CD4-positive, alpha-beta T cell treated with Interleukin-6 at 100 ng/mL for 8 hours (primary cell): ENCODE results near the gene MFSD12.
A peak's percentile ranks its signal among the peaks of the same experiment; 100 is the strongest.
"Not testable (repeated sequence)": the region's sequence is repeated elsewhere in the genome, so short reads cannot be mapped to it uniquely, and the experiment has no call there.

ENCODE experiments used
- DNase-seq: peaks from one replicate; pipeline ENCODE4 v3.0.0-alpha.2; 2020; ENCODE audit warnings: mixed read lengths, low spot score

Gene MFSD12

DNA sequence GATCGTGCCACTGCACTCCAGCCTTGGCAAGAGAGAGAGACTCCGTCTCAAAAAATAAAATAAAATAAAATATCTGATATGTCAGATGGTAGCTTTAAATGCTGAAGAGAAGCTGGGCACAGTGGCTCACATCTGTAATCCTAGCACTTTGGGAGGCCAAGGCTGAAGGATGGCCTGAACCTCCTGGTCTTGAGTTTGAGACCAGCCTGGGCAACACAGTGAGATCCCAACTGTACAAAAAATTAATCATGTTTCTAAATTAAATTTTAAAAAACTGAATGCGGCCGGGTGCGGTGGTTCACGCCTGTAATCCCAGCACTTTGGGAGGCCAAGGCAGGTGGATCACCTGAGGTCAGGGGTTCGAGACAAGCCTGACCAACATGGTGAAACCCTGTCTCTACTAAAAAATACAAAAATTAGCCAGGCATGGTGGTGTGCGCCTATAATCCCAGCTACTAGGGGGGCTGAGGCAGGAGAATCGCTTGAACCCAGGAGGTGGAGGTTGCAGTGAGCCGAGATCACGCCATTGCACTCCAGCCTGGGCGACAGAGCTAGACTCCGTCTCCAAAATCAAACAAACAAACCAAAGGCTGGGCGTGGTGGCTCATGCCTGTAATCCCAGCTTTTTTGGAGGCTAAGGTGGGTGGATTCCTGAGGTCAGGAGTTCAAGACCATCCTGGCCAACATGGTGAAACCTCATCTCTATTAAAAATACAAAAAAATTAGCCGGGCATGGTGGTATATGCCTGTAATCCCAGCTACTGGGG, 26.8 kb upstream of the MFSD12 start:
- not testable (repeated sequence) for DNase-seq

DNA sequence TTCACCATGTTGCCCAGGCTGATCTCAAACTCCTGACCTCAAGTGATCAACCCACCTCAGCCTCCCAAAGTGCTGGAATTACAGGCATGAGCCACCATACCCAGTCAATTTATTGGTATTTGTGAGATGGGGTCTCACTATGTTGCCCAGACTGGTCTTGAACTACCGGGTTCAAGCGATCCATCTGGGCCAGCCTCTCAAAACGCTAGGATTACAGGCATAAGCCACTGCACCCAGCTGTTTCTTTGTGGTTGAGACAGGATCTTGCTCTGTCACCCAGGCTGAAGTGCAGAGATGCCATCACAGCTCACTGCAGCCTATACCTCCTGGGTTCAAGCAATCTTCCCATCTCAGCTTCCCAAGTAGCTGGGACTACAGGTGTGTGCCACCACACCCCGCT, 24.4 kb upstream of the MFSD12 start:
- not testable (repeated sequence) for DNase-seq

DNA sequence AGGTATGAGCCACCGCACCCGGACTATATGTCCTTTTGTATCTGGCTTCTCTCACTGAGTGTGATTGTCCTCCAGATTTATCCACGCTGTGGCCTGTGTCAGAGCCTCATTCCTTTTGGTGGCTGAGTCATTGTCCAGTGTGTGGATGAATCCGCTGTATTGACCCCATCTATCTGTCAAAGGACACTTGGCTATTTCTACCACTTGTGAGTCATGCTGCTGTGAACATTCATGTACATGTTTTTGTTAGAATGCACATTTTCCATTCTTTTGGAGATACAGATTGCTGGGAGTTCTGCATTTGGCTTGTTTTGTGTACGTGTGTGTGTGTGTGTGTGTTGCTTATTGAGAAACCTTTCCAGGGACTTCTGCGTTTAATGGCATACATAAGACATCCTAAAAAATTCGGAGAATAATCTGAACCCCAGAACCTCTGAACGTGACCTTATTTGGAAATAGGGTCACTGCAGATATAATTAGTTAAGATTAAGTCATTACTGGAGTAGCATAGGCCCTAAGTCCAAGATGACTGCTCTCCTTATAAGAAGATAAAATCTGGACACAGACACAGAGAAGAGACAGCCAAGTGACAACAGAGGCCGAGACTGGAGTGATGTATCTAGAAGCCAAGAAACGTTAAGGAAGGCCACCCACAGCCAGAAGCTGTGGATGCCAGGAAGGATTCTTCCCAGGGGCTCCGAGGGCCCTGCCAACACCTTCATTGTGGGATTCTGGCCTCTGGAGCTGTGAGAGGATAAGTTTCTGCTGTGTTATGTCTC, 23.0 kb upstream of the MFSD12 start:
- no peak for DNase-seq

DNA sequence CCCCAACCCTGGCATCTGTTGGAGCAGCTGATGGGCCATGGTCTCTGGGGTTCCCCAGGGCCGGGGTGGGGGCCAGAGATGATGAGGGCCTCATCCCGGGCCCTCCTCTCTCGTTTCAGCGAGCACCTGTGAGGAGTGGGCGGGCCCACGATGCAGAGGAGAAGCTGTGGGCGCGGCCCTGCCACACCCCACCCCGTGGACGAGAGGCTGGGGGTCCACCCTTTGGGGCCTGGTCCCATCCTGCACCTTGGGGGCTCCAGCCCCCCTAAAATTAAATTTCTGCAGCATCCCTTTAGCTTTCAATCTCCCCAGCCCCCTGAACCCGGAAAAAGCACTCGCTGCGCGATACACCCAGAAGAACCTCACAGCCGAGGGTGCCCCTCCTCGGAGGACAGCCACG, 21.0 kb upstream of the MFSD12 start:
- no peak for DNase-seq

DNA sequence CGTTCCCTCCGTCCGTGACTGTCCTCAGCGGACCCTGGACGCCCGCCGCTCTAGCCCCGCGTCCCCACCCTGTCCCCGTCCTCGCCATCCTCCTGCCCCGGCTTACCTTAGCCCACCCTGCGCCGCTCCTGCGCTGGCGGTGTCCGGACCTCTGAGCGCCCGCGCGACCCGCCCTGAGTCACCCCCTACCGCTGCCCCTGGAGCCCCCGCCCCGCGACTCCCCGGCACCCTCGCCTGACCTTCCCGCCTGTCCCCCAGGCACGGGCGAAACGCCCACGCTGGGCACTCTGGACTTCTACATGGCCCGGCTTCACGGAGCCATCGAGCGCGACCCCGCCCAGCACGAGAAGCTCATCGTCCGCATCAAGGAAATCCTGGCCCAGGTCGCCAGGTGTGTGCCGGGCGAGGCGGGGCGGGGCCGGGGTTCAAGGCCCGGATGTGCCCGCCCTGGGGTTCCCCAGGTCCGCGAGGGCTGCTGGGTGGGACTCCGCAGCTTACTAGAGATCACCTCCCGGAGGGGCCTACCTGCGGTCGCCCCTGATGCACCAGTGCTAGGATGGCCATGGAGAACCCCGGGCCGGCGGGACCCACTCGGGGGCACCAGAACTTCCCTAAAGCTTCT, 20.4 kb upstream of the MFSD12 start:
- no peak for DNase-seq

DNA sequence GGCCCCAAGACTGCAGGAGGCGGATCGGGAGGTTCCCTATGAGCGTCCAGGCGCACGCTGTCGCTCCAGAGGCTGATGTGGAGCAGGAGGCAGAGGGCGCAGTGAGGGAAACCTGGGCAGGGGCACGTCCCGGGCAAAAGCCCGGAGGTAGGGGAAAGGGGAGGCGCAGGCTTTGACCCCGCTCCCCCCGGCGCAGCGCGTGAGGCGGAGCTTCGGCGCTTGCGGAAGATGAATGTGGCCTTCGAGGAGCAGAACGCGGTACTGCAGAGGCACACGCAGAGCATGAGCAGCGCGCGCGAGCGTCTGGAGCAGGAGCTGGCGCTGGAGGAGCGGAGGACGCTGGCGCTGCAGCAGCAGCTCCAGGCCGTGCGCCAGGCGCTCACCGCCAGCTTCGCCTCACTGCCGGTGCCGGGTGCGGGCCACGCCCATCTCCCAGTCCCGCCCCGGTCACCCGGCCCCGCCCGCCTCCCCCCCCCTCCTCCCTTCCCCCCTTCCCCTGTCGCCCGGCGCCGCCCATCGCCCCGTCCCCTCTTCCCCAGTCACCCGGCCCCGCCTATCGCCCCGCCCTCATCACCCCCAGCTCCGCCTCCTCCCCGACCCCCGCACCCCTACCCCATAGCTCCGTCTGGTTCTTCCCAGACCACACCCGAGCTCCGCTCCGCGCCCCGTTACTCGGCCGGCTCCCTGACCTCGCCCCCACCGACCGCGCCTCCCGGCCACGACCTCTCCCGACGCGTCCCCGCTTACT, 19.5 kb upstream of the MFSD12 start:
- DNase-seq = no peak

DNA sequence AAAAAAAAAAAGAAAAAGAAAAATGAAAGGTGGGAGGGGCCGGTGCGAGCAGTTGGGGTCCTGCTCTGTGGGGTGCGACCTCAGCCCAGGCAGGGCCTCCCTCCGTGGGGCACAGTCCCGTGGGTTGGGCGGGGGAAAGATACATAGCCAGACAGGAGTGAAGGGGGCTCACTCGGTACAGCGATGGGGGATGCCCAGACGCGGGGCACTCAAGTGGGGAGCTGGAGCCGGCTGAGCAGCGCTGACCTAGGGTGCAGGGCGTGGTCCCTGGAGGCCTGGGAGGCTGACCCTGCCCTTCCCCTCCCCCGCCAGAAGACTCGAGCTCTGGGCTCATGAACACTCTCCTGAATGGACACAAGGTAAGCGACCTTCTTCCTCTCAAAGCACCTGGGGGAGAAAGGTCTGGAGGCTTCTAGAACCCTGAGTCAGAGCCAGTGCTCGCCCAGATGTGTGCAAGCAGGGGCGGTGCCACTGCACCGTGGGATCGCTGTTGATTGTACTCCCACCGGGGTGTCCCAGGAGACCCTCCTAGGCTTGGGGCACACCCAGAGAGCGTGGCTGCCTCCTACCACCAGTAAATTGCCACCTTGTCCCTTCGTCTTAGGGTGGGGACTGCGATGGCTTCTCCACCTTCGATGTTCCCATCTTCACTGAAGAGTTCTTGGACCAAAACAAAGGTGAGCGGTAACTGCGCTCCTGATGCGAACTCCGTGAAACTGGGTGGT, 18.7 kb upstream of the MFSD12 start:
- DNase-seq = no peak

DNA sequence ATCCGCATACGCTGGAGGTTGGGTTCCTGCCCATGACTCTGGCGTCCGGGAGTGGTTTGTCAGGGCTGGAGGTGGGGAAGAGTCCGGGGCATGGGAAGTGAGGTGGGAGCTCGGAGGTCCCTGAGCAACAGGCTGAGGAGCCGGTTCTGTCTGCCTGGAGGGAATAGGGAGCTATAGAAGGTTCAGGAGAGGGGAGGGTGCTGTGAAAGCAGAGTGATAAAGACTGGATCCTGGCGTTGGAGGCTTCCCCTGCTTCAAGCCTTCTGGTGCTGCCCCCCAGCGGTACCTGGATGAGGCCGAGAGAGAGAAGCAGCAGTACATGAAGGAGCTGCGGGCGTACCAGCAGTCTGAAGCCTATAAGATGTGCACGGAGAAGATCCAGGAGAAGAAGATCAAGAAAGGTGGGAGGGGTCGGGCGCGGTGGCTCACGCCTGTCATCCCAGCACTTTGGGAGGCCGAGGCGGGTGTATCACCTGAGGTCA, 17.9 kb upstream of the MFSD12 start:
- no peak for DNase-seq

DNA sequence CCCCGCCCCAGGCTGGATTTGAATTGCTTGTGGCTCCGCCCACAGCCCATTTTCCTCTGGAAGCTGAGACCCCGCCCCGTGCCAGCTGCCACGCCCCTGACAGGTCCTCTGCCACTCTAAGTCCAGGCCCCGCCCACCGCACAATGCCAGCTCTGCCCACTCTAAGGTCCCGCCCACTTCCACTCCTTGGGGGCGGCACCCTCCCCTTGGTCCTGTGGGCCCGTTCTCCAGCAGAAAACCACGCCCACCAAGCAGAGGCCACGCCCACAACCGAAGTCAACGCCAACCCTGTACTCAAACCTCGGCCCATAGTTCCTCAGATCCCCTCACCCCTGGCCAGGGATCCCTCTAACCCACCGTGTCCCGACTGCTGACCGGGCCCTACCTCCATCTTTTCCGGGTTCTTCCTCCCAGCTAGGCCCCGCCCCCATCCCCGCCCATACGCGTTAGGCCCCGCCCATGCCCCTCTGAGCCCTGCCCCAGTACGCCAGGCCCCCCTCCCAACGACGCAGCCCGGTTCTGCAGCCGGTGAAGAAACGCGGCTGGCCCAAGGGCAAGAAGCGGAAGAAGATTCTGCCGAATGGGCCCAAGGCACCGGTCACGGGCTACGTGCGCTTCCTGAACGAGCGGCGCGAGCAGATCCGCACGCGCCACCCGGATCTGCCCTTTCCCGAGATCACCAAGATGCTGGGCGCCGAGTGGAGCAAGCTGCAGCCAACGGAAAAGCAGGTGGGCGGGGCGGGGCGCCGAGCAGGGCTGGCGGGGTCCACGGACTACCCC, 16.7 kb upstream of the MFSD12 start:
- peak; percentile 66 for DNase-seq

DNA sequence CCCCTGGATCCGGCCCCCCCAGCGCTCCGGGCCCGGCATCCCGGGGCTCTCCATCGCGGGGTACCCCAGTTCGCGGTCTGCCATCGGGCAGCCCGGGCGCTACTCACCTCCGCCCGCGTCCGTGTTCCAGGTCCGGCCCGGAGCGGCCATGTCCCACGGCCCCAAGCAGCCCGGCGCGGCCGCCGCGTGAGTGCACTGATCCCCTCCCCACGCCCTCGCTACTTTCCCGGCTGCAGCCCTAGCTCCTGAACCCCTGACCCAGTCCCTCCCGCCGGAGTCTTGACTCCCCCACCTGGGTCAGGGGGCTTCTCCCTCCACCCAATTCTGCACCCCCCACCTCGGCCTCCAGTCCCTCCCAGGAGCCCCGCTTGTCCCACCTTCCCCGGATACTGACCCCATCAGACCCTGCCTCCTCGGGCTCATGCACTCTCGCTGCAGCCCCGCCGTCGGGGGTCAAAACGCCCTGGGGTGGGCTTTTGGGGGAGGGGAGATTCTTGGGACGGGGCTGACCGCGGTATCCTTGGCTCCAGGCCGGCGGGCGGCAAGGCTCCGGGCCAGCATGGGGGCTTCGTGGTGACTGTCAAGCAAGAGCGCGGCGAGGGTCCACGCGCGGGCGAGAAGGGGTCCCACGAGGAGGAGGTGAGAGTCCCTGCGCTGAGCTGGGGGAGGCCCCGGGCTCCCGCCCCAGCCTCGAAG, 15.9 kb upstream of the MFSD12 start:
- no peak for DNase-seq

DNA sequence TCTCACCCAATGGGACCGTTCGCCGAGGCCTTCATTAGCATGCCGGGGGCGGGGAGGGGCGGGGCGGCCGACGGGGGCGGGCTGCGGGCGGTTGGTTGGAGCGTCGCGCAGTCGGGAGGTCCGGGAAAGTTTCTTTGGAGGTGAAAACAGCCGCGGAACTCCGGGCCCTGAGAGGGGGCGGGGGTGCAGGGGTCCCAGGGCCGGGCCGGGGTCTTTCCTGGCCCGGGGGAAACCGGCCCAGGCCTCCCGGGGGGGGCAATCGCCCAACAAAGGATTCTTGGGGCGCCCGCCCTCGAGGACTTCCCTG, 15.4 kb upstream of the MFSD12 start, which contains the start of gene HMG20B:
Gene HMG20B, plus strand, starts transcription at position 90 of the 307 bp plus-strand sequence. CDS start 366 bp downstream, outside the sequence.
- no peak for DNase-seq

DNA sequence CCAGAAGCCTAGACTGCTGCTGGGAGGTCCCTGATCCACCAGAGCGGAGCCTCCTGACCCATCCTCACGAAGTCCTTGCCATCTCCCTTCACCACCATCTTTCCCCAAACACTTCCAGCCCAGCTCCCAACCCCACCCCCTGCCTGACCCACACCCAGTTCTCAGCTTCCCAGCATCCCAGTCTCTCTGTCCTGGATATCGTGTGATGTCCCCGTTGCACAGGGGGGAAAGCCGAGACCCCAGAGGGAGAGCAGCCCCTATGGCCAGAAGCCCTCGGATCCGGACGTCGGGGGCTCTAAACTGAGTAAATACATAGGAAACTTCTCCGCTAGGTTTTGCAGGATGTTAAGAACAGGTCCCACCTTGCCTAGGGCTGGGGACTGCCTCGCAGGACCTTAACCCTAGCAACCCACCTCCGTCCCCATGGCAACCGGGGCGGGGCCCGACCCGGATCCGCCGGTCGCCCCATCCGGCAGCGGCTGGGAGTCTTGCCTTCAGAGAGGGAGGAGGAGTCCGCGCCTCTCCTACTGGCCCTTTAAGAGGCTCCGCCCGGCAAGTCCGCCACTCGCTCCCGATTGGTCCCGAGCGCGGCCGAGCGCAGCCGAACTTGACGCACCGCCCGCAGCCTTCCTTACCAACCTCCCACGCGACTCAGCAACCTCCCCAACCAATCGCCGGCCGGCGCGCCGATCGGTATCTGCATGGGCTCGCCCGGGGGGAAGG, 14.9 kb upstream of the MFSD12 start:
- DNase-seq = peak; percentile 100

DNA sequence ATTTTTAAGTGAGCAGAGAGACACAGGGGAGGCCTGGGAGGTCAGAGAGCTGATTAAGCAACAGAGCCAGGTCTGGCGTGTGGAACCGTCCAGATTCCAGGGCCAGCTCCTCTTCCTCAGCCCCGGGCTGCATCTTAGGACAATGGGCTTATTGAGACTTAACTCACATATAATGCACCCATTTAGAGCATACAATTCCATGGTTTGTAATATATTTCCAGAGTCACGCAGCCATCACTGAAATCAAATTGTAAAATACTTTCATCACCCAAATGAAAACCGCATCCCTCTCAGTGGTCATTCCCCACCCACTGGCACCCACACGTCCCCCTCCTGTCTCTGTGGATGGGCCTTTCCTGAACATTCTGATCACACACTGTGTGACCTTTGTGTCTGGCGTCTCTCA, 13.2 kb upstream of the MFSD12 start:
- no peak for DNase-seq

DNA sequence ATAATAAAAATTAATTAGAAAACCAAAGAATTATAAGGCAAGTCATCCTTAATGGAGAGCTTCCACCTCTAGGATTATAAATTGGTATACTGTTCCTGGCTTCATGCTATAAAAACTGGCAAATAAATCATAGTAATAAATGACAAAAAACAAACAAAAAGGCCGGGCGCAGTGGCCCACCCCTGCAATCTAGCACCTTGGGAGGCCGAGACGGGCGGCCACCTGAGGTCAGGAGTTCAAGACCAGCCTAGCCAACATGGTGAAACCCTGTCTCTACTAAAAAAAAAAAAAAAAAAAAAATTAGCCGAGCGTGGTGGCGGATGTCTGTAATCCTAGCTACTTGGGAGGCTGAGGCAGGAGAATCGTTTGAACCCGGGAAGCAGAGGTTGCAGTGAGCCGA, 12.7 kb upstream of the MFSD12 start:
- not testable (repeated sequence) for DNase-seq

DNA sequence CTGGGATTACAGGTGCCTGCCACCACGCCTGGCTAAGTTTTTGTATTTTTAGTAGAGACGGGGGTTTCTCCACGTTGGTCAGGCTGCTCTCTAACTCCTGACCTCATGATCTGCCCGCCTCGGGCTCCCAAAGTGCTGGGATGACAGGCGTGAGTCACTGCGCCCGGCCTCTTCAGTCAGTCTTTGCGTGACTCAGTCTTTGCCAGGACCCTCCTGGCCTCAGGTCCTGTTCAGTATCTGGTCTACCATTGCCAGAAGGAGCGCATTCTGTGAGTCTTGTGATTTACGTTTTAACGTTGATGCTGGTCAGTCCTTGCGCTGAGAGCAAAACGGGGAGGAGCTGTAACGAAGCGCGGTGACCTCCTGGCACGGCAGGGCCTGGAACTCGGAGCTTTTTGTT, 7.8 kb upstream of the MFSD12 start:
- no peak for DNase-seq

DNA sequence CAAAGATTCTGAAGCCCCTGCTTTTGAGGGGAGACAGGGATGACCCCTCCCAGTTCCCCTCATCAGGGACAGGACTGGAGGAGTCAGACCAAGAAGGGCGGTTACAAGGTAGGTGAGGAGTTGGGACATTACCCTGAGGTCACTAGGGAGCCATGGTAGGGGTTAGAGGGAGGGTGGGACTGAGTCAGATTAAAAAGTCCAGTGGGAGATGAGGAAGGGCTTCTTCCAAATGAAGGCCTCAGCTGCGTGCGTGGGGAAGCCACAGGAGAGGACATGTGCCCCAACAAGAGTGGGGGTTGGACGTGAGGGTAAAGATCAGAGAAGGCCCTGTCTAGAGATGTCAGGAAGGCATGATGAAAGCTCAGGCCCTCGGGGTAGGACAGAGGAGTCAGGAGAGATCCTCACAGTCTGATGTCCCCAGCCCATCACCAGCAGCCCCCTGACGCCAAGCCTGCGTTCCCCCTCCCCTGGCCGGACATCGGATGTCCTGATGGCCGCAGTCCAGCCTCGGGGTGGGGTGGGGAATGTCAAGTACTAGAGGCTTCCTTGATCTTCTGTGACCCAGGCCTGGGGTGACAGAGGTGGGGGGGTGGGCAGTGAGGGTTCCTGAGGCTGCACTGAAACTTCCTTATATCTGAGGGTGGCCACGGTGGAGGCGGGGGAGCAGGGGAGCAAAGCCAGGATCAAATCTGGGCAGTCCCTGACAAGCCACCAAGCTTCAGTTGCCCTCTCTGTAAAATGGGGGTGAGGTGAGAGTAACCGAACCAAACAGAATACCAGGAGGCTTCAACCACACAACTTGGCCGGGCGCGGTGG, 6.5 kb upstream of the MFSD12 start:
- DNase-seq = no peak

DNA sequence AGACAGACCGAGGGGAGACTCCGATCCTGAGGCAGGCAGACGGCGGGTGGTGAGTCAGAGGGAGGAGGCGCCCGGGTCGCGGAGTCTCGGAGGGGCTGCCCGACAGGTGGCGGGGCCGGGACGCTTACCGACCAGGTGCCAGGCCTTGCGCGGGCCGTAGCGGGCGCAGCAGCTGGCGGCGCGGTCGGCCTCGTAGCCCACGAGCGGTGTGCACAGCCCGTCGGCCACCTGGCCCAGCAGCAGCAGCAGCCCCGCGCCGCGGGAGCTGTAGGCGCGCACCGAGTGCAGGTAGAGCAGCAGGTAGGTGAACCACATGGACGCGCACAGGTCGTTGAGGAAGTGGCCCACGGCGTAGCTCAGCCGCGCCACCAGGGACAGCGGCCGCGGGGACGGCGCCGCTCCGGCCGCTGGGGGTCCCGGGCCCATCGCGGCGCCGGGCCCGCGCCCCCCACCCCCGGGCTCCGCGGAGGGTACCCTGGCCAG, 367 bp downstream of the MFSD12 start:
- DNase-seq = peak; percentile 47

DNA sequence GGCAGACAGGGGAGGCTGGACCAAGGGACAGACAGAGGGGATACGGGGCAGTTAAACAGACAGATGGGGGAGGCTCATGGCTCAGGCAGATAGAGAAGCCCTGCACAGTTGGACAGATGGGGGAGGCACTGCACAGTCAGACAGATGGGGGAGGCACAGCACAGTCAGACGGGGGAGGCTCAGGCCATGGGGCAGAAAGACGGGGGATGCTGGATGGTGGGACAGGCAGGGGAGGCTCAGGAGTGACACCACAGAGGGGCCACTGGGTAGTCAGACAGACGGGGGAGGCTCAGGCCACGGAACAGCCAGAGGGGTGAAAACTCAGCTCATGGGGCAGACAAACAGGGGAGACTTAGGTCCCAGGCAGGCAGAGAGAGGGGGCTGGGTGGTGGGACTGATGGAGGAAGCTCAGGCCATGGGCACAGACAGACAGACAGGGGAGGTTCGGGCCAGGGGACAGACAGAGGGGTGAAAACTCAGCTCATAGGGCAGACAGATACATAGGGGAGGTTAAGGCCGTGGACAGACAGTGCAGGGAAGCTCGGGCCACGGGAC, 886 bp downstream of the MFSD12 start:
- no peak for DNase-seq
